Measurements from ENCODE around the gene RIC8B.

RIC8B gene

GRCh38 chr12:106814714-106815113, 40.2 kb downstream of the RIC8B start:
- no peak for TF ChIP-seq REST (IDR thresholded peaks at IDR 0.05; ENCODE audit: insufficient read depth in 1 of 2, low read depth in 2 of 2, low read length in 2 of 2)
- no peak for TF ChIP-seq POLR2AphosphoS5 (IDR thresholded peaks at IDR 0.05; ENCODE audit: low read depth, low read length)
- no peak for TF ChIP-seq TAF1 (IDR thresholded peaks at IDR 0.05; ENCODE audit: borderline replicate concordance, insufficient read depth, low read length)
- TF ChIP-seq FOXP2 (optimal IDR thresholded peaks at IDR 0.05; ENCODE audit: borderline replicate concordance, extremely low read depth, extremely low read length, insufficient read depth) = no peak
- TF ChIP-seq SIN3A (IDR thresholded peaks at IDR 0.05; ENCODE audit: borderline replicate concordance, insufficient read depth, low read length) = no peak

DNA sequence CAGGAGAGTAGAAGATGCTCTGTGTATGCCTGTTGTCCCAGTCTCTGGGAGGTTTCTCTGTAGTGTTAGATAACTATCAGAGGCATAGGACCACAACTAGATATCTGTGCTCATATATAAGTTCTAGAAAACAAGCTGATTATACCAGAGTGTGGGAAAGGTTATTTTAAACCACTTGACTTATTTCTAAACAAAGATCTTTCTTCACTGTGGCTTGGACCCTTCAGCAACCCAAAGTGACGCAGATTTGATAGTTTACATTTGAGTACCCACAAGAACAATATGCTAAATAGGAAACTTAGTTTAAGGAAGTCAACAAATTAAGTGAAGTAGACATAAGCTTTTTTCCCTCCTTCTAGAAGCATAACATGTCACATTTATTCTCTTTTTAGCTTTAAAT, 41.3 kb downstream of the RIC8B start:
- TF ChIP-seq POLR2AphosphoS5 (IDR thresholded peaks at IDR 0.05; ENCODE audit: low read depth, low read length) (no peak), REST (IDR thresholded peaks at IDR 0.05; ENCODE audit: insufficient read depth in 1 of 2, low read depth in 2 of 2, low read length in 2 of 2) (no peak), SIN3A (IDR thresholded peaks at IDR 0.05; ENCODE audit: borderline replicate concordance, insufficient read depth, low read length) (no peak), FOXP2 (optimal IDR thresholded peaks at IDR 0.05; ENCODE audit: borderline replicate concordance, extremely low read depth, extremely low read length, insufficient read depth) (no peak), TAF1 (IDR thresholded peaks at IDR 0.05; ENCODE audit: borderline replicate concordance, insufficient read depth, low read length) (no peak)

GRCh38 chr12:106816231-106816630, 41.7 kb downstream of the RIC8B start:
- TF ChIP-seq POLR2AphosphoS5 (IDR thresholded peaks at IDR 0.05; ENCODE audit: low read depth, low read length) = no peak
- TF ChIP-seq REST (IDR thresholded peaks at IDR 0.05; ENCODE audit: insufficient read depth in 1 of 2, low read depth in 2 of 2, low read length in 2 of 2) = no peak
- no peak for TF ChIP-seq TAF1 (IDR thresholded peaks at IDR 0.05; ENCODE audit: borderline replicate concordance, insufficient read depth, low read length)
- TF ChIP-seq SIN3A (IDR thresholded peaks at IDR 0.05; ENCODE audit: borderline replicate concordance, insufficient read depth, low read length) = no peak
- TF ChIP-seq FOXP2 (optimal IDR thresholded peaks at IDR 0.05; ENCODE audit: borderline replicate concordance, extremely low read depth, extremely low read length, insufficient read depth) = no peak

DNA sequence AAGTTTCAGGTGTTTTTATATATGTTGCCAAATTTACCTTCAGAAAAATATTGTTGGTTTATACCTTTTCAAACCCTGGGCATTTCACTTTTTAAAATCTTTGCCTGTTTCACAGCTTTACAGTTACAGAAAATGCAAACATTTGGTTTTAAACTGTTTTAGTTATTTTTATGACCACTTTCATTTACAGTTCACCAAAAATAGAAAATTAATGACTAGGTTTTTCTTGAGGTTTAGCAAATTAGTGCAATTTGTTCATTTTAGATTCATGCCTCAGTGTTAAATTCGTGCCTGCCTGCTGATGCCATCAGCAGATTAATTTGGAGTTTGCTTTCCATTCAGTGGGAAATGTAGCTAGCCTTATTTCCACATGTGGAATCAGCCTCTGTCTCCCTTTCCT, 45.5 kb downstream of the RIC8B start:
- no peak for TF ChIP-seq TAF1 (IDR thresholded peaks at IDR 0.05; ENCODE audit: borderline replicate concordance, insufficient read depth, low read length)

GRCh38 chr12:106831699-106832098, 57.2 kb downstream of the RIC8B start:
- TF ChIP-seq POLR2AphosphoS5 (IDR thresholded peaks at IDR 0.05; ENCODE audit: low read depth, low read length) = no peak
- no peak for TF ChIP-seq SIN3A (IDR thresholded peaks at IDR 0.05; ENCODE audit: borderline replicate concordance, insufficient read depth, low read length)
- TF ChIP-seq TAF1 (IDR thresholded peaks at IDR 0.05; ENCODE audit: borderline replicate concordance, insufficient read depth, low read length) = no peak
- TF ChIP-seq REST (IDR thresholded peaks at IDR 0.05; ENCODE audit: insufficient read depth in 1 of 2, low read depth in 2 of 2, low read length in 2 of 2) = no peak
- TF ChIP-seq FOXP2 (optimal IDR thresholded peaks at IDR 0.05; ENCODE audit: borderline replicate concordance, extremely low read depth, extremely low read length, insufficient read depth) = no peak
